GM19463 (cell line): ENCODE measurements around the gene TMEM19.
"Not testable (repeated sequence)": the region's sequence is repeated elsewhere in the genome, so short reads cannot be mapped to it uniquely, and the experiment has no call there.

Experiments
- ATAC-seq: cut with Tn5 transposase; IDR thresholded peaks from one replicate; pipeline ENCODE4 v1.9.1; 2021; ENCODE audit warnings: mild to moderate bottlenecking, moderate library complexity; ENCODE audit not compliant: unreplicated experiment

The TMEM19 gene

GRCh38 chr12:71664411-71665089 is 21.3 kb upstream of the TMEM19 start:
- peak; percentile 8 for ATAC-seq

GRCh38 chr12:71665090-71665463 is 20.8 kb upstream of the TMEM19 start:
- no peak for ATAC-seq

- ATAC-seq = no peak
Measured at GRCh38 chr12:71666259-71666658, 19.6 kb upstream of the TMEM19 start.

- no peak for ATAC-seq
Measured at GRCh38 chr12:71671311-71671710, 14.6 kb upstream of the TMEM19 start.

GRCh38 chr12:71671816-71672215 is 14.1 kb upstream of the TMEM19 start:
- no peak for ATAC-seq

GRCh38 chr12:71682466-71682865 is 3.4 kb upstream of the TMEM19 start:
- no peak for ATAC-seq

GRCh38 chr12:71683633-71684032 is 2.2 kb upstream of the TMEM19 start:
- ATAC-seq = no peak

- ATAC-seq = no peak
Measured at GRCh38 chr12:71684081-71684480, 1.8 kb upstream of the TMEM19 start.

- no peak for ATAC-seq
Measured at GRCh38 chr12:71685312-71685906, 473 bp upstream of the TMEM19 start.

GRCh38 chr12:71686658-71687025 is 760 bp downstream of the TMEM19 start:
- no peak for ATAC-seq

- not testable (repeated sequence) for ATAC-seq
Measured at GRCh38 chr12:71687172-71687571, 1.3 kb downstream of the TMEM19 start.

- no peak for ATAC-seq
Measured at GRCh38 chr12:71688961-71689570, 3.2 kb downstream of the TMEM19 start.

GRCh38 chr12:71691504-71692129 is 5.7 kb downstream of the TMEM19 start:
- ATAC-seq = no peak

- no peak for ATAC-seq
Measured at GRCh38 chr12:71693126-71693525, 7.2 kb downstream of the TMEM19 start.

- ATAC-seq = peak; percentile 2
Measured at GRCh38 chr12:71693651-71694050, 7.8 kb downstream of the TMEM19 start.

- peak; percentile 87 for ATAC-seq
Measured at GRCh38 chr12:71694099-71694820, 8.4 kb downstream of the TMEM19 start.

GRCh38 chr12:71695782-71696181 is 9.9 kb downstream of the TMEM19 start:
- no peak for ATAC-seq

- not testable (repeated sequence) for ATAC-seq
Measured at GRCh38 chr12:71702181-71702580, 16.3 kb downstream of the TMEM19 start.

GRCh38 chr12:71702590-71702989 is 16.7 kb downstream of the TMEM19 start:
- no peak for ATAC-seq

GRCh38 chr12:71703206-71703605 is 17.3 kb downstream of the TMEM19 start:
- ATAC-seq = no peak

GRCh38 chr12:71704920-71705319 is 19.0 kb downstream of the TMEM19 start:
- ATAC-seq = no peak
